Measurements from ENCODE around the gene SLC38A3.
"Not testable (repeated sequence)": the region's sequence is repeated elsewhere in the genome, so short reads cannot be mapped to it uniquely, and the experiment has no call there.

Gene SLC38A3

GRCh38 chr3:50255251-50255615, 50.2 kb downstream of the SLC38A3 start:
- no peak for DNase-seq

DNA sequence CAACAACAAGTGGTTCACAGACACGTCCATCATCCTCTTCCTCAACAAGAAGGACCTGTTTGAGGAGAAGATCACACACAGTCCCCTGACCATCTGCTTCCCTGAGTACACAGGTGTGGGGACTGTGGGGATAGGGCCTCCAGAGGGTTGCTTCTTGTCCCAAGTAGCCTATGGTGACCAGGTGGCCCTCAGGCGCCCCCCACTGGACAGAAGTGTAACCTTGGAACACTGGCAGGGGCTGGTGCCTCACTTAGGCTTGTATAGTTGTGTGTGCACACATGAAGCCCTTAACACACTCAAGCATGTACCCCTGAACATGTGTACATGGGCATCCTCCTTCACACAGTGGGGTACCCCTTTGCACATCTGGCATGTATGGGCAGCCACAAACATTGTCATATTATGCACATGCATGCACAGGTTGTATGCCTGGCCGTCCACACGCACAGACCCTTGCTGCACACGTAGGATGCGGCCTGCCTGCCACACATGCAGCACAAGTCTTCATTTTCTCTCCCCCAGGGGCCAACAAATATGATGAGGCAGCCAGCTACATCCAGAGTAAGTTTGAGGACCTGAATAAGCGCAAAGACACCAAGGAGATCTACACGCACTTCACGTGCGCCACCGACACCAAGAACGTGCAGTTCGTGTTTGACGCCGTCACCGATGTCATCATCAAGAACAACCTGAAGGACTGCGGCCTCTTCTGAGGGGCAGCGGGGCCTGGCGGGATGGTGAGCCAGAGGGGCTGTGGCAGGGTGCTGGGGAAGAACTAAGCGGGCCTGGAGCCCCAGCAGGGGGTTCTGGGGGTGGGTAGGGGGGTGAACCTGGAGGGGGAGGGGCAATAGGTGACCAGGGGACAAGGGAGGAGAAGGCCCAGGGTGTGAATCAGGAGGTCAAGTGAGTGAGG, 52.2 kb downstream of the SLC38A3 start:
- DNase-seq: no peak

DNA sequence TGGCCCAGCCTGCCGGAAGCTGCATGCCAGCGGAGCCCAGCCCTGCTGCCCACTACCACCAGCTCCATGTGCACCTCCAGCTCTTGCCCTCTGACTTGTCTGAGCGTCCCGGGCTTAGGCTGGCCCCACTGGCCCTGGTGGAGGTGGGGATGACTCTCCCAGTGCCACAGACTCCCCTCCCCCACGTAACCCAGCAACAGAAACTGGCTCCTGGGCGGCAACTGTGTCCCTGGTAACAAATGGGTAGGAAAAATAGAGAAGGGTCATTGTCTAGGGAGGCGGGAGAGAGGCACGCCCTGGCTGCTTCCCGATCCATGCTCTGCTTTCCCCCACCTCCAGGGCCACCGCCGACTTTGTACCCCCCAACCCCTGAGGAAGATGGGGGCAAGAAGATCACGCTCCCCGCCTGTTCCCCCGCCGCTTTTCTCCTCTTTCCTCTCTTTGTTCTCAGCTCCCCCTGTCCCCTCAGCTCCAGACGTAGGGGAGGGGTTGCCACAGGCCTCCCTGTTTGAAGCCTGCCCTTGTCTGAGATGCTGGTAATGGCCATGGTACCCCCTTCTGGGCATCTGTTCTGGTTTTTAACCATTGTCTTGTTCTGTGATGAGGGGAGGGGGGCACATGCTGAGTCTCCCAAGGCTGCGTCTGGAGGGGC, 53.1 kb downstream of the SLC38A3 start:
- DNase-seq: no peak

DNA sequence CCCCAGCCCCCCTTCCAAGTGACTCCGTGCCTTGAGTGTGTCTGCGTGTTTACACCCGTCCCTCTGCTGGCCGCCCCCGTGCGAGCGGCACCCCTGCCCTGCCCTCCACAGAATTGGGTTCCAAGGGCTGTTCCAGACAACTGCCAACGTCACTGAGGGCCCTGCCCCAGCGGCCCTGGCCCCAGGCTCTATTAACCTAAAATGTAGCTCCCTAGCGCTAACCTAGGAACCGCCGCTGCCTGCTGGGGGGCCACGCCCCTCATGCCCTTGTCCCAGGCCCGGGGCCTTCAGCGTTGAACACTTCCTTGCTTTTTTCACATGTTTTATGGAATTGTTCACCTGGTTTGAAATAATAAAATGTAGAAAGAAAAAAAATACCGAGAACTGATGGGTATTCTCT, 53.9 kb downstream of the SLC38A3 start:
- no peak for DNase-seq

- DNase-seq: no peak
These were observed 54.5 kb downstream of the SLC38A3 start for GRCh38 chr3:50259432-50260026.

DNA sequence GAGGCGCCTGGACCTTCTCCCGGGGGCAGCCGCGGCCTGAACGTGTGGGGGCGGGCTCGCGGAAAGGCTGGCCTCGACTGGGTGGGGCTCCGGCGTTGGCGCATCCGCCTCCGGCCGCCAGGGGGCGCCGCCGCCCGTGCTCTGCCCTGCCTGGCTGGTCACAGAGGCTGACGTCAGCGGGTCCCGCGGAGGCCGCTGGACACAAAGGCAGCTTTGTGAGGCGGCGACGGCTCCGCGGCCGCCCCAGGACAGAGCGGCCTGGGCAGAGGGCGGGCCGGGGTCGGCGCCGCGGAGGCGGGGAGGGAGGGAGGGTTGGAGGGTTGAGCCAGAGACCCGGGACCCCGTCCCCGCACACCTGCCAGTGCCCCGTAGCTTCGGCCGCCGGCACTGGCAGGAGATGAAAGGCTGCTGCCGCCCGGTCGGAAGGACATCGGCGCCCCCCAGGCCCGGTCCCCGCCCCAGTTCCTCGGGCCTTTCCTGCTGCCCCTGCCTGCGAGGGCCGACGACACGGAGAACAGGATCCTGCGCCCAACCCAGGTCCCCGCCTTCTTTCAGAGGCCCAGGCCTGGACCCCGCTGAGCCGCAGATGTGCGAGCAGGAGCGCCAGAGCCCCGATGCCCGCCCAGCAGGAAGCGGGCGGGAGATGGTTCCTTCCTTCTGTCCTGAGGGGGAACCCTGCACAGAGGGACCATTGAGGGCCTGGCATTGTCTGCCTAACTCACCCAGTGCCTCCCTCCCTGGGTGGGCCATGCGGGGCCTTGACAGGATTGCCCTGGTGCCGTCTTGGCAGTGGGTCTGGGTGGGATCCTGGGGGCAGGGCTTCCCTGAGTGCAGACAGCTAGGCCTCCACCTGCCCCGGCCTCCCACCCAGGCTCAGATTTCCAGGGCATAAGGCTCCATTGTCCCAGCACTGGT, 55.2 kb downstream of the SLC38A3 start:
- DNase-seq: peak; percentile 73

DNA sequence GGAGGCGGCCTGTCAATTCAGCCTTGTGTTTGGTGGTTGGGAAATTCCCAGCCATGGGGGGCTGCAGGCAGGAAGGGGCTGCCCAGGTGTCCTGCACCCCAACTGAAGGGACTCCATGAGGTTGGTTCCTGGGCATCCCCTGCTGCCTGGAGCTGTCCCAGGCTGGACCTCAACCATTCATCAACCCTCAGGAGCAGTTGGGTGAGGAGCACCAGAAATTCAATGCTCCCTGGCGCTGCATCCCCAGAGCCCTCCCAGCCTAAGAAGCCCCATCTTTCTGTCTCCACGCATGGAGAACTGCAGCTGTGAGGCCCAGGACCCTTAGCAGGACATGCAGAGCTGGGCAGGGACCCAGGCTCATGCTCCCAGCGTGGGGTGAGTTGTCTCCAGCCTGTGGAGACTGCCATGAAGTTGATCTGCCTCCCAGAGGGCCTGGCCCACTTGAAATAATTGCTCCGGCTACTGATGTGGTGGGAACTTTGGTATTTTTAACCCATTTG, 55.9 kb downstream of the SLC38A3 start:
- DNase-seq: no peak

GRCh38 chr3:50261505-50261904, 56.4 kb downstream of the SLC38A3 start:
- DNase-seq: no peak

DNA sequence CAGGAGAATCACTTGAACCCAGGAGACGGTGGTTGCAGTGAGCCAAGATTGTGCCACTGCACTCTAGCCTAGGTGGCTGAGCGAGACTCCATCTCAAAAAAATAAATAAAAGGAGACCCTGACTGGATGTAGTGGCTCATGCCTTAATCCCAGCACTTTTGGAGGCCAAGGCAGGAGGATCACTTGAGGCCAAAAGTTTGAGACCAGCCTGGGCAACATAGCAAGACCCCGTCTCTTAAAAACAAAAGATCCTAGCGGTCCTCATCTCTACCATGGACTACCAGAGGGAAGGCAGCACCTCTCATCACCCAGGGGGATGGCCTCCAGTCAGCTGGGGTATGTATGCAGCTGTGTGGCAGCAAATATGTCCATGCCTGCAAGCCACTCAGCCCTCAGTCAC, 57.1 kb downstream of the SLC38A3 start:
- DNase-seq: not testable (repeated sequence)

- DNase-seq: no peak
These were observed 57.7 kb downstream of the SLC38A3 start for GRCh38 chr3:50262778-50263177.

DNA sequence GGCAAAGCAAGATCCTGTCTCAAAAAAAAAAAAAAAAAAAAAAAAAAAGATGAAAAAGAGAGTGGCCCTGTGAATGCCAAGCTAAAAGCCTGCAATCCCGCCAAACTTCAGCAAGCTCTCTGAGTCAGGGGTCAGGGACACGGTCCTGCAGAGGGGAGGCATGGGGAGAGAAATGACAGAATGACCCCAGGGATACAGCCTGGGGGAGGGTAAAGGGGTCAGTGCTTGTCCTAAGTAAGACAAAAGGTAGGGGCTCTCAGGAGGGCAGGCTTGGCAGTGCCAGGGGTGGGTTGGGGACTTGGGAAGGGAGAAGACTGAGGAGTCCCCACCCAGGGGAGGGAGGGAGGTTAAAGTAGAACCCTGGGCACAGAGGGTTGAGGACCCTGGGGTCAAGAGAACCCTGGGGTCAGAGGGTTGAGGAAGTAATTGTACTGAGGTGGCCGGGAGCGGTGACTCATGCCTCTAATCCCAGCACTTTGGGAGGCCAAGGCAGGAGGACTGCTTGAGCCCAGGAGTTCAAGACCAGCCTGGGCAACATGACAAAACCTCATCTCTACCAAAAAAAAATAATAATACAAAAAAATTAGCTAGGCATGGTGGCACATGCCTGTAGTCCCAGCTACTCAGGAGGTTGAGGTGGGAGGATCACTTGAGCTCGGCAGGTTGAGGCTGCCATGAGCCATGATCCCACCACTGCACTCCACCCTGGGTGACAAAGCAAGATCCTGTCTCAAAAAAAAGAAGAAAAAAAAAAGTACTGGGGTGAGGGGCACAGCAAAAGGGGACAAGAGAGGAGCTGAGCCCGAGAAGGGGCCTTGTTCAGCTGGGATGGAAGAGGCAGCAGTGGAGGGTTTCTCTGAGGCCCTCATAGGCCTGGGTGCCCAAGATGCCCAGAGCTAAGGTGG, 58.7 kb downstream of the SLC38A3 start:
- DNase-seq: no peak

DNA sequence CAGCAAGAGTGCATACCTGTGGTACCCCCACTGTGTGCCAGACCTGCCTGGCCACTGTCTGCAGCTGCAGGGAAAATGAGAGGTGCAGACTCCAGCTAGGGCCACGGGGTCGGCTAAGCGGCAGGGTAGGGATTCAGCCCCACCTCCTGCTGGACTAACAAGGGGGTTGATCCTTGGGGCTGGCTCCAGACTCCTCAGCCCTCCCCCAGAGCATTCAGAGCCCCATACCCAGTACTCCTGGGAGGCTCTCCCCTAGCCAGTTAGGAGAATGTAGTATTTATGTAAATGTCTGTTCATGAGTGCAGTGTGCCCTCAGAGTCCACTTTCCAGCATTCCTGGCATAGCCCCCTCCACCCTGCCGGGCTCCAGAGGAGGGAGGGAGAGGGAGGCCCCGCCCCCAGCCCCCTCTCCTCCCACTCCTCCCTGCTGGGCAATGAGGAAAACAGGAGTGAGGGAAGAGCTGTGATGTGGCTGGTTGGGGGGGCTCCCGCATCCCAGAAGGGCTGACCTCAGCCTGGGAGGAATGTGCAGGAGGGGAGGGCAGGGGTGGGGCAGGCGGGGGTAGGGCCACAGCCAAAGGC, 59.4 kb downstream of the SLC38A3 start:
- no peak for DNase-seq

GRCh38 chr3:50264964-50265485, 60.0 kb downstream of the SLC38A3 start:
- no peak for DNase-seq

- no peak for DNase-seq
These were observed 60.5 kb downstream of the SLC38A3 start for GRCh38 chr3:50265571-50265970.

- no peak for DNase-seq
These were observed 60.9 kb downstream of the SLC38A3 start for GRCh38 chr3:50266017-50266416.

DNA sequence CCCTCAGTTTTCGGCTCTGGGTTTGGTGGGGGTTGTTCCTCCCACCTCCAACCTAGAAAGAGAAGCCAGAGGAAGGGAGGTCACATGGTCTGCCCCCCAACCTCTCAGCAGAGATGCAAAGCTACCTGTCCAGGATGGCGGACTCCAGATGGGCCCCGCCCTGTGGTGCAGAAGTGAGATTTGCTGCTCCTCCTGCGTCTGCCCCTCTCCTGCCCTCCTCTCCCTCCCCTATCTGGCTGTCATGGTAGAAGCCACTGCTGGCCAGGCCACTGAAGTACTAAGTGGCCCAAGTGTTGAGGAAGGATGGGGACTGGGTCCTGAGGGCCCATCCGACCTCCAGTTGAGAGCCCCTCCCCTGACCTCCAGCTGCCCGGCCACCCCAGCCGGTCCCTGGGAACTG, 61.8 kb downstream of the SLC38A3 start:
- no peak for DNase-seq

DNA sequence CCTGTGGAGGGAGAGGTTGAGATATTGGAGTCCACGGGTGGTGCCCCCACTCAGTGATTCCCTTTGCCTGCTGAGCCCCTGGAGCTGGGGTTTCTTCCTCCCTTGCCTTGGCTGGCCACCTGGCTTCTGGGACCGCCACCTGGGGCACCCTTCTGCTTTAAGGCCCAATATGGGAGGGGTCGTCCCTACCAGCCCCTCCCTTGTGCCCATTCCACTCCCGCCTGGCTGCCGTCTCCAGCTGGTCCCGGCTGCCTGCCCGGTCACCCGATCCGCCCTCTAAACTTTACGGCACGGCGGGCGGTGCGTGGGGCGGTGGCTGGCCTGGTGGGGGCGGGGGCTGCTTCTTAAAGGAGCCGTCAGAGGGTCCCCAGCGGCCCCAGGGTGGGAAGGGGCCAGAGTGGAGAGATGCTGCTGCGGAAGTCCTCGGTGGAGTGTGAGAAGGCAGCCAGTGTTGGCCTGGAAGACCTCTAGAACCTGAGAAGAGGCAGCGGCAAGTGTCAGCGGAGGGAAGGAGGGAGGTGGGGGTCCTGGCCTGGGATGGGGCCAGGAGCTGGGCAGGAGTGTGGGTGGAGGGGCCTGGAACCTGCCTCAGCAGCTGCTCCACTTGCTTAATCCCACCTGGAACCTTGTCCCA, 62.3 kb downstream of the SLC38A3 start:
- no peak for DNase-seq

- no peak for DNase-seq
These were observed 63.2 kb downstream of the SLC38A3 start for GRCh38 chr3:50268276-50268675.

DNA sequence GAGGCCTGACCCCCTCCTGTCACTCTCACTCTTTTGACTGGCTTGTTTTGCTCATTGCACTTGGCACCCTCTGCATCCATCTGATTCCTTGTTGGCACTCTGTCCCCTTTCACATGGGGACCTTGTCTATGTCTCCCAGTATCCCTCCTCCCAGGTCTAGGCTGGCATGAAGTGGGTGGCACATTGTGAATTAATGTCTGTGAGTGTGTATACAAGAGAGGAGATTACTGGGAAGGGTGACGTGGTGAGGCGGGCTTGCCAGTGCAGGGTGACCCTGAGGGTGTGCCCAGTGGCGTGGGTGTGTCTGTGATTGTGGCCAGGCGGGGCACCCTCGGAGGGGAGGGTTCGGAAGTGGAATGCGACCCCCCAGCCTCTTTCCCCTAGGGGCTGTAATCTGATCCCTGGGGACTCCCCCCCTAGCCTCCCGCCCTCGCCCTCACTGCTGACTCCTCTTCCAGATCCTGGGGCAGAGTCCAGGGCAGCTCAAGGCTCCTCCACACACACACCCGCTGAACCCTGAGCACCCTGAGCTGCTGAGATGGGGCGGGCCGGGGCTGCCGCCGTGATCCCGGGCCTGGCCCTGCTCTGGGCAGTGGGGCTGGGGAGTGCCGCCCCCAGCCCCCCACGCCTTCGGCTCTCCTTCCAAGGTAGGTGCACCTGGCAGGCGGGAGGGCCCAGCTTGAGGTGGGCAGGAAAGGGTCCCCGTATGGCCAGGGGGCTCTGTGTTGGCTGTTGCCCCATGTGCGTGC, 63.8 kb downstream of the SLC38A3 start, which contains the start of gene SEMA3B:
Gene SEMA3B, plus strand, starts transcription at position 445 of the 749 bp plus-strand sequence. Its CDS starts 94 bp downstream, at position 539.
- DNase-seq: no peak

- no peak for DNase-seq
These were observed 64.4 kb downstream of the SLC38A3 start for GRCh38 chr3:50269460-50269859.

Data from activated CD4-positive, alpha-beta T cell treated with anti-CD3 and anti-CD28 coated beads for 4 hours (primary cell).